DOHH2 (cell line): ENCODE measurements around the gene PCCA.
"Not testable (repeated sequence)": the region's sequence is repeated elsewhere in the genome, so short reads cannot be mapped to it uniquely, and the experiment has no call there.

Experiments
- H3F3A ChIP-seq: fragments of 200-600 bp; sonication (generic), shearing (Covaris generic); 2 replicates; pipeline ENCODE4 v1.6.0; 2016; ENCODE audit warnings: antibody characterized with exemption, mild to moderate bottlenecking; ENCODE audit not compliant: control insufficient read depth, insufficient read depth
- H3K27ac ChIP-seq: fragments of 200-600 bp; sonication (generic); 2 replicates; pipeline ENCODE4 v1.5.1; 2014; ENCODE audit warnings: low read depth, mild to moderate bottlenecking, low read length, moderate library complexity
- H3K27me3 ChIP-seq: fragments of 200-600 bp; sonication (generic); 2 replicates; pipeline ENCODE4 v1.6.1; 2014; ENCODE audit warnings: mild to moderate bottlenecking, low read length, mixed read lengths; ENCODE audit not compliant: control insufficient read depth
- H3K36me3 ChIP-seq: fragments of 200-600 bp; sonication (generic); 2 replicates; pipeline ENCODE4 v1.6.1; 2014; ENCODE audit warnings: mild to moderate bottlenecking, low read length, moderate library complexity, mixed read lengths; ENCODE audit not compliant: control insufficient read depth
- H3K4me1 ChIP-seq: fragments of 200-600 bp; sonication (generic); 2 replicates; pipeline ENCODE4 v1.6.1; 2014; ENCODE audit warnings: mild to moderate bottlenecking, low read length, mixed read lengths; ENCODE audit not compliant: control insufficient read depth
- H3K4me2 ChIP-seq: fragments of 200-600 bp; sonication (generic); 2 replicates; pipeline ENCODE4 v1.6.0; 2014; ENCODE audit warnings: mild to moderate bottlenecking, low read length, moderate library complexity
- H3K4me3 ChIP-seq: fragments of 200-600 bp; sonication (generic); 2 replicates; pipeline ENCODE4 v1.5.1; 2014; ENCODE audit warnings: mild to moderate bottlenecking, low read length, mixed read lengths
- H3K79me2 ChIP-seq: fragments of 200-600 bp; sonication (generic); 2 replicates; pipeline ENCODE4 v1.6.1; 2014; ENCODE audit warnings: mild to moderate bottlenecking, low read length, mixed read lengths; ENCODE audit not compliant: control insufficient read depth
- H3K9me2 ChIP-seq: fragments of 200-600 bp; sonication (generic); replicated peaks from 2 replicates; pipeline ENCODE4 v1.6.1; 2014; ENCODE audit warnings: mild to moderate bottlenecking, low read length, mixed read lengths; ENCODE audit not compliant: control insufficient read depth
- H3K9me3 ChIP-seq: fragments of 200-600 bp; sonication (generic); 2 replicates; pipeline ENCODE4 v1.6.1; 2014; ENCODE audit warnings: antibody characterized with exemption, low read length, mixed read lengths; ENCODE audit not compliant: control insufficient read depth, insufficient read depth
- H4K20me1 ChIP-seq: fragments of 200-600 bp; sonication (generic); 2 replicates; pipeline ENCODE4 v1.6.0; 2014; ENCODE audit warnings: low read depth, mild to moderate bottlenecking, antibody characterized with exemption, low read length, moderate library complexity; ENCODE audit not compliant: control insufficient read depth, insufficient read depth
- CTCF ChIP-seq: fragments of 200-600 bp; sonication (generic); IDR thresholded peaks from one replicate; pipeline ENCODE4 v1.5.1; 2014; ENCODE audit warnings: antibody characterized with exemption, mild to moderate bottlenecking, low read depth, low read length; ENCODE audit not compliant: poor library complexity, severe bottlenecking
- EZH2phosphoT487 ChIP-seq: fragments of 200-600 bp; sonication (generic); IDR thresholded peaks from 2 replicates; pipeline ENCODE4 v1.6.1; 2017; ENCODE audit warnings: borderline replicate concordance, mild to moderate bottlenecking, antibody characterized with exemption, low read length, moderate library complexity, mixed read lengths

PCCA gene

GRCh38 chr13:100091391-100091790 is 2.5 kb downstream of the PCCA start:
- TF ChIP-seq CTCF (no peak), EZH2phosphoT487 (no peak)
- no peaks in the 10 kb centered on the region for H4K20me1 ChIP-seq
- no peaks in the 10 kb centered on the region for H3K79me2 ChIP-seq

GRCh38 chr13:100092273-100092672 is 3.4 kb downstream of the PCCA start:
- H3K27ac ChIP-seq, H3F3A ChIP-seq, H3K79me2 ChIP-seq, H3K9me2 ChIP-seq, H3K9me3 ChIP-seq, H3K36me3 ChIP-seq, H3K4me1 ChIP-seq, H3K4me2 ChIP-seq, H3K4me3 ChIP-seq, H3K27me3 ChIP-seq, H4K20me1 ChIP-seq: not testable (repeated sequence)

More at GRCh38 chr13:100091391-100091790, 2.5 kb downstream of the PCCA start:
- Histone ChIP-seq H3K9me2 (no peaks in the 10 kb centered on the region), H3K9me3 (no peaks in the 10 kb centered on the region), H3K4me2 (no peak overlapping the region), H3K36me3 (no peaks in the 10 kb centered on the region), H3K27me3 (0 out of 2 replicates have a peak, but pooled peaks cover 4% of the 10 kb centered on the region), H3K4me1 (no peaks in the 10 kb centered on the region), H3K27ac (no peak overlapping the region), H3F3A (no peaks in the 10 kb centered on the region), H3K4me3 (no peak overlapping the region)

- Histone ChIP-seq H3K36me3 (no peaks in the 10 kb centered on the region), H4K20me1 (no peaks in the 10 kb centered on the region), H3F3A (no peaks in the 10 kb centered on the region), H3K4me3 (no peak overlapping the region), H3K27me3 (no peaks in the 10 kb centered on the region), H3K9me3 (no peaks in the 10 kb centered on the region), H3K4me1 (no peaks in the 10 kb centered on the region), H3K4me2 (no peak overlapping the region), H3K9me2 (no peaks in the 10 kb centered on the region), H3K79me2 (no peaks in the 10 kb centered on the region), H3K27ac (no peak overlapping the region)
- no peak for TF ChIP-seq CTCF
- TF ChIP-seq EZH2phosphoT487: no peak
Observed at GRCh38 chr13:100095498-100095897, 6.6 kb downstream of the PCCA start.

GRCh38 chr13:100096526-100096925 is 7.6 kb downstream of the PCCA start:
- Histone ChIP-seq H3K4me2 (no peak overlapping the region), H3K36me3 (no peaks in the 10 kb centered on the region), H4K20me1 (no peaks in the 10 kb centered on the region), H3K4me1 (no peaks in the 10 kb centered on the region), H3K4me3 (no peak overlapping the region), H3K27ac (no peak overlapping the region), H3K79me2 (no peaks in the 10 kb centered on the region), H3K27me3 (no peaks in the 10 kb centered on the region), H3F3A (no peaks in the 10 kb centered on the region), H3K9me3 (no peaks in the 10 kb centered on the region), H3K9me2 (no peaks in the 10 kb centered on the region)
- TF ChIP-seq EZH2phosphoT487: no peak
- no peak for TF ChIP-seq CTCF
